HepG2 (cell line): Measurements from ENCODE around the gene SNPH. TPM values are rescaled to one million over a fixed set of nuclear protein-coding genes. Genes with fewer than 3 reads are reported as not detected.

Source experiments
- ARHGAP35 ChIP-seq: sonication (generic); formaldehyde crosslinking; IDR thresholded peaks from 2 replicates; pipeline ENCODE4 v1.9.0; 2022; ENCODE audit warnings: mild to moderate bottlenecking, inconsistent platforms, moderate library complexity, missing genetic modification reagents, borderline replicate concordance
- ARID4A ChIP-seq: sonication (generic); formaldehyde crosslinking; IDR thresholded peaks from 2 replicates; pipeline ENCODE4 v1.5.0; 2020; ENCODE audit warnings: mild to moderate bottlenecking, missing genetic modification reagents, borderline replicate concordance
- ARNT2 ChIP-seq: sonication (generic); formaldehyde crosslinking; IDR thresholded peaks from 2 replicates; pipeline ENCODE4 v1.8.0; 2022; ENCODE audit warnings: mild to moderate bottlenecking, low read depth, missing genetic modification reagents, moderate library complexity
- CERS6 ChIP-seq: sonication (generic); formaldehyde crosslinking; IDR thresholded peaks from 2 replicates; pipeline ENCODE4 v1.5.0; 2020; ENCODE audit warnings: missing genetic modification reagents
- CREBL2 ChIP-seq: sonication (generic); formaldehyde crosslinking; IDR thresholded peaks from 2 replicates; pipeline ENCODE4 v1.8.1; 2023; ENCODE audit warnings: missing genetic modification reagents, mild to moderate bottlenecking, borderline replicate concordance
- CSRNP2 ChIP-seq: sonication (generic); formaldehyde crosslinking; conservative IDR thresholded peaks from 2 replicates; pipeline ENCODE4 v1.8.0; 2022; ENCODE audit warnings: low read depth, missing genetic modification reagents
- HMG20A ChIP-seq: IDR thresholded peaks from 2 replicates; pipeline ENCODE4 v1.6.1; 2016; ENCODE audit warnings: borderline replicate concordance
- HOXA7 ChIP-seq: sonication (generic); formaldehyde crosslinking; IDR thresholded peaks from 2 replicates; pipeline ENCODE4 v1.8.1; 2022; ENCODE audit warnings: mild to moderate bottlenecking, missing genetic modification reagents, moderate library complexity
- KLF11 ChIP-seq: IDR thresholded peaks from 2 replicates; pipeline ENCODE4 v1.6.1; 2016; ENCODE audit warnings: missing compliant biosample characterization
- MTERF4 ChIP-seq: sonication (generic); formaldehyde crosslinking; IDR thresholded peaks from 2 replicates; pipeline ENCODE4 v1.8.0; 2023; ENCODE audit warnings: mild to moderate bottlenecking, missing genetic modification reagents
- MYC ChIP-seq: sonication (generic); formaldehyde crosslinking; IDR thresholded peaks from 2 replicates; pipeline ENCODE4 v1.9.0; 2021; ENCODE audit warnings: missing genetic modification reagents, borderline replicate concordance
- RFX3 ChIP-seq: IDR thresholded peaks from 2 replicates; pipeline ENCODE4 v1.6.1; 2016; ENCODE audit warnings: missing biosample characterization, missing genetic modification reagents
- SMAD1 ChIP-seq: sonication (generic); formaldehyde crosslinking; IDR thresholded peaks from 2 replicates; pipeline ENCODE4 v1.4.0; 2020; ENCODE audit warnings: missing genetic modification reagents, low read depth, mild to moderate bottlenecking, borderline replicate concordance
- TOPORS ChIP-seq: sonication (generic); formaldehyde crosslinking; IDR thresholded peaks from 2 replicates; pipeline ENCODE4 v1.8.0; 2023; ENCODE audit warnings: mild to moderate bottlenecking, missing genetic modification reagents
- ZNF143 ChIP-seq: sonication (generic); formaldehyde crosslinking; IDR thresholded peaks from 2 replicates; pipeline ENCODE4 v1.4.0; 2020; ENCODE audit warnings: missing genetic modification reagents
- ZNF550 ChIP-seq: sonication (generic); formaldehyde crosslinking; IDR thresholded peaks from 2 replicates; pipeline ENCODE4 v1.4.0; 2020; ENCODE audit warnings: mild to moderate bottlenecking, missing genetic modification reagents, borderline replicate concordance
- ZNF569 ChIP-seq: sonication (generic); formaldehyde crosslinking; IDR thresholded peaks from 2 replicates; pipeline ENCODE4 v1.5.0; 2020; ENCODE audit warnings: mild to moderate bottlenecking, missing genetic modification reagents, moderate library complexity, borderline replicate concordance
- polyA plus RNA-seq, 8 experiments: library from polyadenylated mRNA; depleted of rRNA in 3 of 8; stranded (reverse) in 7 of 8; unstranded in 1 of 8; fragments of >200 nt; fragmentation: Illumina TruSeq in 4 of 8; extraction: Trizol in 4 of 8; gene quantifications; 2 replicates each; pipeline versions ENCODE4 v1.2.1 to v1.2.3, GENCODE V29; 2011 to 2016; ENCODE audit warnings: low read depth in 4 of 8, missing spikeins in 1 of 8, mixed read lengths in 1 of 8; ENCODE audit not compliant: insufficient read depth in 1 of 8
- total RNA-seq, 5 experiments: library from RNA; depleted of rRNA; stranded (reverse); fragments of >200 nt; fragmentation: Illumina TruSeq; extraction: Trizol; gene quantifications; 2 replicates each; pipeline ENCODE4 v1.2.3, GENCODE V29; 2016; ENCODE audit warnings: low read depth in 1 of 5

SNPH gene
- total and polyA plus RNA-seq, 2 of the 13 experiments (the other 11 are each of a cell fraction or from before 2014, with no cell fraction given): 0.09 TPM; not detected in 1

GRCh38 chr20:1325173-1326030 is 59.3 kb downstream of the SNPH start (continued):
- TF ChIP-seq ARID4A (peak; percentile 89; the same call in 1 of the 2 replicates), CERS6 (no peak), HOXA7 (CRISPR knock-in tag) (no peak), ZNF550 (CRISPR knock-in tag) (no peak; the same call in 1 of the 2 replicates), SMAD1 (CRISPR knock-in tag) (peak; percentile 85; the same call in 1 of the 2 replicates), ZNF569 (CRISPR knock-in tag) (no peak), RFX3 (CRISPR knock-in tag) (peak; percentile 100), HMG20A (CRISPR knock-in tag) (peak; percentile 56; the same call in 1 of the 2 replicates), ZNF143 (CRISPR knock-in tag) (peak; percentile 94), MYC (CRISPR knock-in tag) (peak; percentile 99), KLF11 (no peak), CREBL2 (CRISPR knock-in tag) (no peak), MTERF4 (CRISPR knock-in tag) (peak; percentile 61; the same call in 1 of the 2 replicates), ARHGAP35 (CRISPR knock-in tag) (peak; percentile 88; the same call in 1 of the 2 replicates), CSRNP2 (CRISPR knock-in tag) (no peak), TOPORS (CRISPR knock-in tag) (no peak), ARNT2 (CRISPR knock-in tag) (peak; percentile 48; the same call in 1 of the 2 replicates)
